OCI-LY3 (cell line): ENCODE data around the gene SLC24A4.

Experiments used
- H2AFZ ChIP-seq: fragments of 200-600, 300-600 bp; shearing (Covaris generic); 2 replicates; pipeline ENCODE4 v1.6.0; 2014; ENCODE audit warnings: antibody characterized with exemption, low read depth, low read length
- H3K27ac ChIP-seq: fragments of 200-600, 300-600 bp; sonication (generic); 2 replicates; pipeline ENCODE4 v1.5.1; 2014; ENCODE audit warnings: mild to moderate bottlenecking, low read length, moderate library complexity, mixed read lengths
- H3K27me3 ChIP-seq: fragments of 200-600, 300-600 bp; sonication (generic); 2 replicates; pipeline ENCODE4 v1.6.1; 2014; ENCODE audit warnings: low read depth, low read length, mixed read lengths
- H3K36me3 ChIP-seq: fragments of 200-600, 300-600 bp; sonication (generic); replicated peaks from 2 replicates; pipeline ENCODE3; 2014; ENCODE audit warnings: low read depth, low read length, mixed read lengths
- H3K4me1 ChIP-seq: fragments of 300-600, 200-600 bp; sonication (generic); 2 replicates; pipeline ENCODE4 v1.6.1; 2014; ENCODE audit warnings: low read length, mixed read lengths
- H3K4me2 ChIP-seq: fragments of 200-600, 300-600 bp; sonication (generic); 2 replicates; pipeline ENCODE4 v1.6.1; 2014; ENCODE audit warnings: low read length, mixed read lengths
- H3K4me3 ChIP-seq: fragments of 300-600, 200-600 bp; sonication (generic); 2 replicates; pipeline ENCODE4 v1.5.1; 2014; ENCODE audit warnings: antibody characterized with exemption, mild to moderate bottlenecking, low read length, moderate library complexity
- H3K79me2 ChIP-seq: fragments of 300-600, 200-600 bp; shearing (Covaris generic); 2 replicates; pipeline ENCODE4 v1.6.1; 2014; ENCODE audit warnings: mild to moderate bottlenecking, low read length, mixed read lengths
- H3K9ac ChIP-seq: fragments of 300-600, 200-600 bp; shearing (Covaris generic); 2 replicates; pipeline ENCODE4 v1.6.0; 2014; ENCODE audit warnings: mild to moderate bottlenecking, low read length, moderate library complexity
- H3K9me3 ChIP-seq: fragments of 200-600, 300-600 bp; shearing (Covaris generic); 2 replicates; pipeline ENCODE4 v1.6.1; 2014; ENCODE audit warnings: low read length, mixed read lengths; ENCODE audit not compliant: insufficient read depth
- H4K20me1 ChIP-seq: fragments of 200-600, 300-600 bp; sonication (generic); 2 replicates; pipeline ENCODE4 v1.6.1; 2016; ENCODE audit warnings: low read length, mixed read lengths; ENCODE audit not compliant: insufficient read depth
- EZH2phosphoT487 ChIP-seq: fragments of 200-600 bp; shearing (Covaris generic); IDR thresholded peaks from 2 replicates; pipeline ENCODE4 v1.6.1; 2018; ENCODE audit warnings: antibody characterized with exemption, mixed run types, low read depth
- TF ChIP-seq, protein P1 (sequence below): fragments of 200-600, 300-600 bp; sonication (generic); IDR thresholded peaks from 2 replicates; pipeline ENCODE4 v1.5.1; 2014; ENCODE audit warnings: antibody characterized with exemption, low read length, low read depth

SLC24A4 gene

DNA sequence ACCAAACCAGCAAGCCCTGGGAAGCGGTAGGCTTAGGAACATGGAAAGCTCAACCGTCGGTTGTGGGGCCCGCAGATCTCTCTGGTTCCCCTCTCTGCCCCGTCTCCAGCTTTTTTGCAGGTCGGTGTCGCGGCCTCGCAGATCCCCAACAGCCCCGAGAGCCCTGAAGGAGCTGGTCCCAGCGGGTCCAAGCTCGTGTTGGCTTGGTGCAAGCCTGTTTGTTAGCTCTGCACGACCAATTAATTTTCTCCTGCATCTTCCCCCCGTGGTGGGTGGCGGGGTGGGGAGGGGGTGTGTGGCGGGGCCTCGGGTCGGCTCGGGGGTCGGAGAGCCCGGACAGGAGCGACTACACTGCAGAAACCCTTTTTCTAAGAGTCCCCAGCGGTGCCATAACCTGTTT is 449 bp upstream of the SLC24A4 start:
- H3K27ac ChIP-seq, result no peak overlapping the region
- H3K9me3 ChIP-seq, result no peaks in the 10 kb centered on the region
- H2AFZ ChIP-seq, result no peak overlapping the region
- no peaks in the 10 kb centered on the region for H4K20me1 ChIP-seq
- H3K36me3 ChIP-seq, result no peaks in the 10 kb centered on the region
- no peaks in the 10 kb centered on the region for H3K27me3 ChIP-seq
- no peak overlapping the region for H3K4me3 ChIP-seq
- no peak overlapping the region for H3K4me2 ChIP-seq
- H3K9ac ChIP-seq, result no peak overlapping the region
- no peak for TF ChIP-seq EZH2phosphoT487
- TF ChIP-seq, protein P1, sequence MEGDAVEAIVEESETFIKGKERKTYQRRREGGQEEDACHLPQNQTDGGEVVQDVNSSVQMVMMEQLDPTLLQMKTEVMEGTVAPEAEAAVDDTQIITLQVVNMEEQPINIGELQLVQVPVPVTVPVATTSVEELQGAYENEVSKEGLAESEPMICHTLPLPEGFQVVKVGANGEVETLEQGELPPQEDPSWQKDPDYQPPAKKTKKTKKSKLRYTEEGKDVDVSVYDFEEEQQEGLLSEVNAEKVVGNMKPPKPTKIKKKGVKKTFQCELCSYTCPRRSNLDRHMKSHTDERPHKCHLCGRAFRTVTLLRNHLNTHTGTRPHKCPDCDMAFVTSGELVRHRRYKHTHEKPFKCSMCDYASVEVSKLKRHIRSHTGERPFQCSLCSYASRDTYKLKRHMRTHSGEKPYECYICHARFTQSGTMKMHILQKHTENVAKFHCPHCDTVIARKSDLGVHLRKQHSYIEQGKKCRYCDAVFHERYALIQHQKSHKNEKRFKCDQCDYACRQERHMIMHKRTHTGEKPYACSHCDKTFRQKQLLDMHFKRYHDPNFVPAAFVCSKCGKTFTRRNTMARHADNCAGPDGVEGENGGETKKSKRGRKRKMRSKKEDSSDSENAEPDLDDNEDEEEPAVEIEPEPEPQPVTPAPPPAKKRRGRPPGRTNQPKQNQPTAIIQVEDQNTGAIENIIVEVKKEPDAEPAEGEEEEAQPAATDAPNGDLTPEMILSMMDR, result no peak
- H3K4me1 ChIP-seq, result peaks cover 27% of the 10 kb centered on the region
- no peaks in the 10 kb centered on the region for H3K79me2 ChIP-seq

DNA sequence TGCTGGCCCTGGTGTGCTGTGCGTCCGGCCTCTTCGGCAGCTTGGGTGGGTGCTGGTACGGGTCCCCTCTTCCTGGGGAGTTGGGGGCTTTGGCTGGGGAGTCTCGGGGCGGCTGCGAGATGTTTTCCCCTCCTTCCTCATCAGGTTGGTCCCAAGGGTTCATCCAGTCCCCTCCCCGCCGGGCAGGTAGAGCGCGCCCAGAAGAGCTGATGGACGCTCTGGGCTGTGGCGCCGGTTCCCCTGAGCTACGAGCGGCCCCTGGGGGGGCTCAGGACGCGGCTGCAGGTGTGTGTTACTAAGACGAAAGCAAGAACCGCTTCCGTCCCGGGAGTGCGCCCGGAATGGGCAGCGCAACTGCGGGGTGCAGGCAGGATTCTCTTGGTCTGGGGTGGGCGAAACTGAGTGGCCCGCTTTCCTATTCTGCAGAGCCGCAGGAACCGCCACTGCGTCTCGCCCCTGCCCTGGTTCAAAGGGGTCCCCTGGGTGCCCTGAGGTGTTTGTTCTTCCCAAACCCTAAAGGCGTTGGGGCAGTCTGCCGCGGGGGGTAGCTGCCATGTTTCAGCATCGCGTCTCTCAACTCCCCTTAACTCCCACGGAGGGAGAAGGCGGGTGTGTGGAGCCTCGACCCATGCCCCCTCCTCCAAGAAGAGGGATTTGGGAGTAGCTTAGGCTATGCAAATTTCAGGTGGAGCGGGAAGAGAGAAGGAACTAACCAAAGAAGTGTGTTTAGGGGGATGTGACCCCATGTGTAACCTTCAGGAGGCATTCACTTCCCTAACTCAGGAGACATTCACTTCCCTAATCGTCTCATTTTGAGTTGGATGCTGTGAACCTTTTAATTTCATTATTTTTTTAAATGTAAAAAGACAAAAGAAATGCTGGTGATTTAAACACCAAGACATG is 1.2 kb downstream of the SLC24A4 start:
- Histone ChIP-seq H3K4me1 (peaks cover 27% of the 10 kb centered on the region), H2AFZ (no peak overlapping the region), H3K4me3 (no peak overlapping the region), H3K4me2 (peak overlapping the region; percentile 61), H3K79me2 (no peaks in the 10 kb centered on the region), H4K20me1 (no peaks in the 10 kb centered on the region), H3K9ac (no peak overlapping the region), H3K27ac (no peak overlapping the region), H3K27me3 (no peaks in the 10 kb centered on the region), H3K9me3 (no peaks in the 10 kb centered on the region), H3K36me3 (no peaks in the 10 kb centered on the region)
- TF ChIP-seq, protein P1, result no peak
- TF ChIP-seq EZH2phosphoT487, result no peak

DNA sequence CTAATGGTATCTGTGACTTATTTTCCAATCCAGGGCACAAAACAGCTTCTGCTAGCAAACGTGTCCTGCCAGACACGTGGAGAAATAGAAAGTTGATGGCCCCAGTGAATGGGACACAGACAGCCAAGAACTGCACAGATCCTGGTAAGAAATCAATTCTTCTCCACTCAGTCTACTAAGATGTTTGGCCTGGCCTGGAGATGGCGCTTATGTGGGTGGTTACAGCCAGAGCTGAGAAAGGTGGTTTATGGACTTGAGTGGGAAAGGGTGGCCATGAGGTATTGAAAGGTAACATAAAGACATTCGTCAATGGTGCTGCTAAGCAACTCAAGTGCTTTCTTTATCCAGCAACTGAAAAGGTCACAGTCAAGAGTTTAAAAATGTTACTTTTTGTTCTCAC is 2.9 kb downstream of the SLC24A4 start:
- H2AFZ ChIP-seq, result 0 out of 2 replicates have a peak overlapping the region, but pooled peaks have one; percentile 3
- peak overlapping the region; percentile 61 for H3K4me2 ChIP-seq
- no peaks in the 10 kb centered on the region for H3K27me3 ChIP-seq
- peak overlapping the region; percentile 35 for H3K27ac ChIP-seq
- no peaks in the 10 kb centered on the region for H3K36me3 ChIP-seq
- H3K9ac ChIP-seq, result no peak overlapping the region; the same call in 1 of the 2 replicates
- no peaks in the 10 kb centered on the region for H3K9me3 ChIP-seq
- H3K4me3 ChIP-seq, result 0 out of 2 replicates have a peak overlapping the region, but pooled peaks have one; percentile 7
- H3K79me2 ChIP-seq, result no peaks in the 10 kb centered on the region
- no peaks in the 10 kb centered on the region for H4K20me1 ChIP-seq
- TF ChIP-seq, protein P1, result peak; percentile 55
- TF ChIP-seq EZH2phosphoT487, result no peak
- H3K4me1 ChIP-seq, result peaks cover 27% of the 10 kb centered on the region

DNA sequence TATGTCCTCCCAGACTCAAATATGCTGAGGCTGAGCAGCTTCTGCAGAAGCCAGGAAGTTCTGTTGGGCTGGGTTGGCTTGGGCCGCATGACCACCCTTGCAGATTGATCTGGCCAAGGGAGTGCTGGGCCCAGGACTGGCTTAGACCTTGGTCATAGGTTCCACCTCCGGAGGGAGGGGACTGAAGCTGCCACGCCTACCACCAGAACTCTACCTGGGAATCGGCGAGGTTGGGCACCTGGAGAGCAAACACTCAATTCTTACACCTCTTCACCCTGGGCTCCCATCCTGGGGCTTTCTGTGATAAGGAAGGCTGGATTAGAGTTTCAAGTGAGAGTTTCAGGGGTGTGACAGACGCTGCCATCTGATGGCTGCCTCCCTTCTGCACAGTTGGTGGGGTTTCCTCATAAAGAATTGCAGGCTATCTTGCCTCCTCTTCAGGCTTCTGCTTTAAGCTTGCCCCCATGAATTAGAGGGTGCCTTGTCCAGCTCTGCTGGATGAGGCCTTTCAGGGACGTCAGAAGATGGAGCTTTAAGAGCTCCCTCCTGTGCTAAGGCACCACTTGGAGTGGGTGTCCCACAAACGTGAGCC is 5.8 kb downstream of the SLC24A4 start:
- TF ChIP-seq, protein P1, result 0 out of 2 replicates have a peak, but pooled peaks have one; percentile 7
- TF ChIP-seq EZH2phosphoT487, result no peak
- H3K27me3 ChIP-seq, result no peaks in the 10 kb centered on the region
- no peaks in the 10 kb centered on the region for H3K79me2 ChIP-seq
- H3K4me1 ChIP-seq, result peaks cover 27% of the 10 kb centered on the region
- no peaks in the 10 kb centered on the region for H3K9me3 ChIP-seq
- no peak overlapping the region for H3K9ac ChIP-seq
- H3K4me3 ChIP-seq, result no peak overlapping the region
- no peak overlapping the region for H3K4me2 ChIP-seq
- no peaks in the 10 kb centered on the region for H4K20me1 ChIP-seq
- H3K27ac ChIP-seq, result no peak overlapping the region
- no peak overlapping the region for H2AFZ ChIP-seq
- H3K36me3 ChIP-seq, result no peaks in the 10 kb centered on the region
